Naive thymus-derived CD4-positive, alpha-beta T cell (primary cell): ENCODE measurements around the gene HOMER2. TPM values are rescaled to one million over a fixed set of nuclear protein-coding genes. Genes with fewer than 3 reads are reported as not detected.

Source experiments
- ATAC-seq: fragments of 150-1000 bp; cut with Tn5 transposase; 2 replicates; pipeline ENCODE4 v1.10.0; 2021; ENCODE audit warnings: mild to moderate bottlenecking, moderate library complexity
- CTCF ChIA-PET: fragments of 350-600 bp; sonication (Branson Sonifier 250); formaldehyde crosslinking; loops from one replicate; lab custom pipeline; 2021; ENCODE audit warnings: antibody characterized with exemption; lab: Charles Lee
- POLR2A ChIA-PET: fragments of 350-600 bp; sonication (Branson Sonifier 250); formaldehyde crosslinking; loops from one replicate; lab custom pipeline; 2021; ENCODE audit warnings: antibody characterized with exemption, inconsistent platforms; lab: Charles Lee
- DNase-seq, 9 donors: peaks; one replicate each; pipeline versions ENCODE4 v3.0.0 to v3.0.0-alpha.2; 2020 to 2022; ENCODE audit warnings: mixed read lengths in 1 of 9
- H3K27ac ChIP-seq: one replicate; pipeline ENCODE4 v1.7.0; 2013; ENCODE audit warnings: mild to moderate bottlenecking, low read depth, low read length, moderate library complexity
- H3K27me3 ChIP-seq, 2 donors: one replicate each; pipeline ENCODE4 v1.7.0; 2013; ENCODE audit warnings: low read length in 2 of 2, mild to moderate bottlenecking in 2 of 2, moderate library complexity in 2 of 2; ENCODE audit not compliant: control insufficient read depth in 2 of 2, insufficient read depth in 2 of 2
- H3K36me3 ChIP-seq, 3 experiments: 1 replicate in 2 of 3; 2 replicates in 1 of 3; pipeline ENCODE4 v1.7.0; 2013; ENCODE audit warnings: low read length in 3 of 3, mild to moderate bottlenecking in 3 of 3, moderate library complexity in 1 of 3; ENCODE audit not compliant: insufficient read depth in 3 of 3, control insufficient read depth in 2 of 3
- H3K4me1 ChIP-seq, 2 donors: one replicate each; pipeline ENCODE4 v1.7.0; 2013; ENCODE audit warnings: low read length in 2 of 2, mild to moderate bottlenecking in 2 of 2, moderate library complexity in 1 of 2; ENCODE audit not compliant: control insufficient read depth in 2 of 2, insufficient read depth in 2 of 2
- H3K4me3 ChIP-seq: 2 replicates; pipeline ENCODE4 v1.7.0; 2013; ENCODE audit warnings: mild to moderate bottlenecking, low read length
- H3K9me3 ChIP-seq, 3 experiments: 1 replicate in 2 of 3; 2 replicates in 1 of 3; pipeline ENCODE4 v1.7.0; 2013; ENCODE audit warnings: low read length in 3 of 3; ENCODE audit not compliant: control insufficient read depth in 2 of 3
- H3K27ac Mint-ChIP-seq, 9 donors: one replicate each; pipeline ENCODE4 v1.8.0; 2020 to 2022; ENCODE audit warnings: mixed read lengths in 9 of 9, mild to moderate bottlenecking in 8 of 9, moderate library complexity in 5 of 9, inconsistent platforms in 2 of 9
- H3K27me3 Mint-ChIP-seq, 5 donors: one replicate each; pipeline ENCODE4 v1.8.0; 2021 to 2022; ENCODE audit warnings: mixed read lengths in 5 of 5, mild to moderate bottlenecking in 1 of 5
- H3K36me3 Mint-ChIP-seq, 5 donors: one replicate each; pipeline ENCODE4 v1.8.0; 2020 to 2022; ENCODE audit warnings: mixed read lengths in 5 of 5, mild to moderate bottlenecking in 3 of 5, inconsistent platforms in 1 of 5
- H3K4me1 Mint-ChIP-seq, 7 donors: one replicate each; pipeline ENCODE4 v1.8.0; 2020 to 2022; ENCODE audit warnings: mixed read lengths in 7 of 7, mild to moderate bottlenecking in 3 of 7, inconsistent platforms in 1 of 7
- H3K4me3 Mint-ChIP-seq, 10 donors: one replicate each; pipeline ENCODE4 v1.8.0; 2020 to 2022; ENCODE audit warnings: mild to moderate bottlenecking in 10 of 10, mixed read lengths in 10 of 10, moderate library complexity in 6 of 10, inconsistent platforms in 2 of 10
- H3K9me3 Mint-ChIP-seq, 11 donors: one replicate each; pipeline ENCODE4 v1.8.0; 2020 to 2022; ENCODE audit warnings: mixed read lengths in 11 of 11, mild to moderate bottlenecking in 4 of 11, inconsistent platforms in 1 of 11, moderate library complexity in 1 of 11
- intact Hi-C, 2 donors: fragments of 100-400 bp; cut with micrococcal nuclease; formaldehyde crosslinking; loops; one replicate each; pipeline ENCODE4 v1.15.1; 2023
- polyA plus RNA-seq, 2 donors: library from polyadenylated mRNA; unstranded; fragments of 300-500 nt; fragmentation: Illumina TruSeq; gene quantifications; one replicate each; pipeline ENCODE4 v1.2.3, GENCODE V29; 2021
- total RNA-seq, 6 experiments: library from RNA in 5 of 6; stranded (reverse) in 5 of 6; gene quantifications; 1 replicate in 5 of 6; 2 replicates in 1 of 6; pipeline ENCODE4 v1.2.3 and lab custom pipeline; 2021 to 2026

Gene HOMER2
- total and polyA plus RNA-seq, 7 experiments from 2014 or later = 3.8 to 29.1 (median 4.8) TPM

DNA sequence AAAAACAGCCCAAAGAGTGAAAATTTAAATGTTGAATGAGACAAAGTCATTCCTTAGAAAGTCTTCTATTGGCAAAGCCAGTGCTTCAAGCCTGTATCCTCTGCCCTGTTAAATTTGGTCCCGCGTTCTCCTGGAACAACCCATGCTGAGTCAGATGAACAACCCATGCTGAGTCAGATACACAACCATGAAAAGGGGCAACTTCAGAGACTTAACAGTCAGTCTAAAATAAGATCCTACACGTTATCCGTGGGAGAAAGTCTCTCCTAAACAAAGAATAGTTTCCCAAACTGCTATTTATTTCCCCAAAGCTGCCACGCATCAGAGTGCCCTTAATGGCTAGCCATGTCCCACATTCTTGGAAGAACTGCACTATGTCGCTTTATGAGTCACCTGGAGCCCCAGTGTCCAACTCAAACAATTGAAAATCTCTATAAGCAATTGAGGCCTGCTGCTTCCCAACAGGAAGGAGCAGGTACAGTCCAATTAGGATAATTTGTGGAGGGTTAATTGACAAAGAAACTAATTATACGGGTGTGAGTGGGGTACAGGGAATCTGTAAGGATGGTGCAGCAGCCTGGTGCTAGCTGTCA, 77.0 kb downstream of the HOMER2 start:
- peak overlapping the region in 1 of 9 donors; percentile 52 for H3K27ac Mint-ChIP-seq
- Histone ChIP-seq H3K36me3 (no peaks in the 10 kb centered on the region), H3K27me3 (no peaks in the 10 kb centered on the region), H3K27ac (no peak overlapping the region), H3K9me3 (no peaks in the 10 kb centered on the region), H3K4me3 (no peak overlapping the region), H3K4me1 (no peaks in the 10 kb centered on the region)
- ChIA-PET POLR2A (no interaction called here), CTCF (no interaction called here)
- intact Hi-C loops = no loop called here
- no peaks in the 10 kb centered on the region for H3K4me1 Mint-ChIP-seq
- H3K27me3 Mint-ChIP-seq = peaks cover 0 to 16% (median 0%) of the 10 kb centered on the region in 5 donors
- no peak for ATAC-seq
- peaks cover 0 to 19% (median 5%) of the 10 kb centered on the region in 5 donors for H3K36me3 Mint-ChIP-seq
- no peaks in the 10 kb centered on the region for H3K9me3 Mint-ChIP-seq
- H3K4me3 Mint-ChIP-seq = no peak overlapping the region
- no peak for DNase-seq

DNA sequence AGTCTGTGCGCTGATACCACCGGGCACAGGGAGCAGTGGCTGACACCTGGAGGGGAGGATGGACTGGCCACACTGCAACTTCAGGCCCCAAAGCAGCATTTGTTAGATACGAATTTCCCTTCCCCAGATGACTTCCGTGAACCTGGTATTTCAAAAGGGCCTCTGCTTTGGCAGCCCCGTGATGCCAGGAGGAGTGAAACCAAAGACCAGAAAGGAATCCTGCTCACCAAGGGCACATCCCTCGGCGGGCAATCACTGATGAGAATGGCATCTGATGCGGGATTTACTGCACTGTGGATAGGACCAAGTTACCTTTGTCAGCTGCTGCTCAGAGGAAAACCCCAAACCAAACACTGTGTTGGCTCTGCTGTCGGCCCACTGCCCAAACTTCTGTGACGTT, 77.6 kb downstream of the HOMER2 start:
- Histone ChIP-seq H3K27me3 (no peaks in the 10 kb centered on the region), H3K27ac (no peak overlapping the region), H3K4me3 (no peak overlapping the region), H3K9me3 (no peaks in the 10 kb centered on the region), H3K36me3 (no peaks in the 10 kb centered on the region), H3K4me1 (no peaks in the 10 kb centered on the region)
- no peak overlapping the region for H3K27ac Mint-ChIP-seq
- peaks cover 0 to 11% (median 0%) of the 10 kb centered on the region in 5 donors for H3K27me3 Mint-ChIP-seq
- H3K9me3 Mint-ChIP-seq = no peaks in the 10 kb centered on the region
- no peak overlapping the region for H3K4me3 Mint-ChIP-seq
- peaks cover 0 to 19% (median 5%) of the 10 kb centered on the region in 5 donors for H3K36me3 Mint-ChIP-seq
- no peak for ATAC-seq
- no peaks in the 10 kb centered on the region for H3K4me1 Mint-ChIP-seq
- POLR2A ChIA-PET = no interaction called here
- intact Hi-C loops = no loop called here
- CTCF ChIA-PET = no interaction called here
- DNase-seq = no peak

DNA sequence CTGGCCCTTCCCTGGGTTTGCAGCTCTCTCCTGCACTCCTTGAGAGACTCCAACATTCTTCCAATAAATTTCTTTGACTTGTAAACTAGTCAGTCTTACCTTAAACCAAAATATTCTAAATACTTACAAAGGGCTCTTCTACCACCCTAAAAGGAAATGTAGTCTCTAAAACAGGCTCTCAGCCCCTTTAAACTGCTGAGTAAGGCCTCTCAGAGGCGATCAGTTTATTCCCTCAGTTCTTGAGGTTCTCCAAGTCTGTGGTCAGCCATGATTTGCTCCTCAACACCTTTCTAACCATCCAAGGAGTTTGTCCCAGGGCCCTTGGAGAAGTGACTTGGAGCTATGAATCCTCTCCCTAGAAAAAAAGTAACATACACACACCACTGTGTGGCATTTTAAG, 78.3 kb downstream of the HOMER2 start:
- H3K9me3 Mint-ChIP-seq = no peaks in the 10 kb centered on the region
- CTCF ChIA-PET = no interaction called here
- H3K27ac ChIP-seq = no peak overlapping the region
- no peak for ATAC-seq
- peaks cover 0 to 19% (median 5%) of the 10 kb centered on the region in 5 donors for H3K36me3 Mint-ChIP-seq
- no peaks in the 10 kb centered on the region for H3K4me1 Mint-ChIP-seq
- no peak overlapping the region for H3K4me3 ChIP-seq
- H3K9me3 ChIP-seq = no peaks in the 10 kb centered on the region
- H3K4me1 ChIP-seq = no peaks in the 10 kb centered on the region
- no peak for DNase-seq
- H3K27ac Mint-ChIP-seq = no peak overlapping the region
- no peaks in the 10 kb centered on the region for H3K27me3 ChIP-seq
- H3K4me3 Mint-ChIP-seq = no peak overlapping the region
- H3K36me3 ChIP-seq = no peaks in the 10 kb centered on the region
- POLR2A ChIA-PET = no interaction called here
- intact Hi-C loops = no loop called here
- H3K27me3 Mint-ChIP-seq = peaks cover 0 to 11% (median 0%) of the 10 kb centered on the region in 5 donors

DNA sequence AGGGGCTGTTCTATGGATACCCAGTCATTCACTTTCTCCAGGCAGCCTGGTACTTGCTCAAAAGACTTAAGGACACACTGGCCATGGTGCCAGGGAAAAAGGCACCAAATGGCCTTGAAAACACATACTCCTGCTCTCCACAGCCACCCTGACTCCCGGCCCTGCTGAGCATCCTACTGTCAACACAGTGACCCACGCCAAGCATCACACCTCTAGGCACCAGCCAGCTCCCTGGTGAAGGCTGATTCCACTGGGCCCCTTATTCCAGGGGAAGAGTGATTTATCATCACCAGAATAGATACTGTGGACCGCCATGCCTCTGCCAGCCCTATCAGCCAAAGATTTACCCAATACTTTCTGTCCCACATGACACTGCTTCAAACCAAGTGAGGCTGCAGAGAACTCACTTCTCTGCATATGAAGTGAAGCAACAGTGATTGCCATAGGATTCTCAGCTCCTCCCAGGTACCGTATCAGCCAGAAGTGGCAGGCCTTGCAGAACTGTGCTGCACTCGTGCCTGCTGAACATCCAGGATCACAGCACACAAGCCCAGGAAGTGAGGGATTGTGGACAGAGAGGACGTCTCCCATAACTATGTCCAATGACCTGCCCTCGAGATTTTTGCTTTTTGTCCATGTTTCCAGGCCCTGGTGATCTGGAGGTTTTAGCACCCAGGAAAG, 79.4 kb downstream of the HOMER2 start:
- Histone ChIP-seq H3K27ac (no peak overlapping the region), H3K4me1 (no peaks in the 10 kb centered on the region), H3K36me3 (no peaks in the 10 kb centered on the region), H3K9me3 (no peaks in the 10 kb centered on the region), H3K4me3 (no peak overlapping the region), H3K27me3 (no peaks in the 10 kb centered on the region)
- Mint-ChIP-seq H3K27ac (no peak overlapping the region), H3K9me3 (peaks cover 0 to 1% (median 0%) of the 10 kb centered on the region in 11 donors), H3K4me1 (no peaks in the 10 kb centered on the region), H3K36me3 (peaks cover 0 to 19% (median 3%) of the 10 kb centered on the region in 5 donors), H3K4me3 (no peak overlapping the region), H3K27me3 (peaks cover 0 to 16% (median 0%) of the 10 kb centered on the region in 5 donors)
- intact Hi-C loops = no loop called here
- ATAC-seq (no peak), DNase-seq (no peak)
- POLR2A ChIA-PET = no interaction called here
- CTCF ChIA-PET = no interaction called here

DNA sequence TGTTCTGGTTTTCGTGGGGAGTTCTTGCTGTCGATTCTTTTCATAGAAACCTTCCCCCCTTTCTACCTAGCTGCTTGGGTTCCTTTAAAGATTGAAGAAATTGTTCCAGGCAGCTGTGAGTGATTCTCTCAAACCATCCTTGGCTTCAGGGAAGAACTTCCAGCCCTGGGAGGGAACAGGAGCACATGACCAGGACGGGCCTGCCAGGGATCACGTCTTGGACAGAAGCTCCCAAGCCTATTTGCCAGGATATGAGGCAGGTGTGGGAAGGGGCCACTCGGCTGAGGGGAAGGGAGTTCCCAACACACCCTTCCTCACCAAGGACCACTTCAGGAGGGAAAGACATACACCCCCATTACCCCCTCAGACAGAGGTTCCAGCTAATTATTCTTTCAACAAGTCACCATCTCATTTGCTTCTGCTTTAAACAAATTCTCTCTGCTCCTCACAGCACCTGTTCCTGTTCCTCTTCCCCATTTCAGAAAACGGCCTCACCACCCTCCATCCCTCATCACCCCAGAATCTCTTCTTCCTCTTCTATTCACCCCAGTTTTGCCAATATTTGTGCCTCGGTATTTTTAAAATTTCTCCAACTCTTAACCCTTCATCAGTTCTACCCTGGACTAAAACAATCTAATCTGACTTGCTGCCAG, 80.6 kb downstream of the HOMER2 start:
- no peaks in the 10 kb centered on the region for H3K27me3 ChIP-seq
- H3K4me3 ChIP-seq = no peak overlapping the region
- H3K36me3 ChIP-seq = no peaks in the 10 kb centered on the region
- DNase-seq (no peak), ATAC-seq (no peak)
- no peak overlapping the region for H3K27ac ChIP-seq
- Mint-ChIP-seq H3K4me1 (no peaks in the 10 kb centered on the region), H3K36me3 (peaks cover 0 to 19% (median 3%) of the 10 kb centered on the region in 5 donors), H3K27me3 (peaks cover 0 to 21% (median 0%) of the 10 kb centered on the region in 5 donors), H3K9me3 (peaks cover 0 to 1% (median 0%) of the 10 kb centered on the region in 11 donors), H3K27ac (no peak overlapping the region), H3K4me3 (peak overlapping the region in 1 of 10 donors; percentile 8)
- ChIA-PET POLR2A (no interaction called here), CTCF (no interaction called here)
- intact Hi-C loops = no loop called here
- H3K9me3 ChIP-seq = no peaks in the 10 kb centered on the region
- no peaks in the 10 kb centered on the region for H3K4me1 ChIP-seq

DNA sequence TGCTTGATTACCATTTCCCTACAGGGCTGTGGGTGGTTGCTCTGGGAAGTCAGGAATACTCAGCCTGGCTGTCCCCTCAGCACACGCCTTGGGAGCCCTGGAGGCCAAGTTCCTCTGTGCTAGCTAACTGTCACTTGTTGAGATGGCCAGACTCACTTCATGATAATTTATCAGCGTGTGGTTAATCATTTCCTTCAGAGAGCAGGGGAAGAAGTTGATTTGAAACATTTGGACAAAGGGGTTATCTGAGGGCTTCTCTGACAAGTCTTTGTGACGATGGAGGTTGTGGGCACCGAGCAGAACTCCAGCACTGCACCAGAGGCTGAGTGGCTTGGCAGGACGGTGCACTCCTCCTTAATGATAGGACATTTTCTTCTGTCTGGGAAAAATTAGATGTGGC, 81.2 kb downstream of the HOMER2 start:
- H3K9me3 ChIP-seq = no peaks in the 10 kb centered on the region
- no peaks in the 10 kb centered on the region for H3K4me1 ChIP-seq
- no peak overlapping the region for H3K4me3 Mint-ChIP-seq
- H3K27me3 Mint-ChIP-seq = peaks cover 0 to 21% (median 0%) of the 10 kb centered on the region in 5 donors
- peaks cover 0 to 1% (median 0%) of the 10 kb centered on the region in 11 donors for H3K9me3 Mint-ChIP-seq
- ChIA-PET POLR2A (no interaction called here), CTCF (no interaction called here)
- H3K36me3 ChIP-seq = no peaks in the 10 kb centered on the region
- H3K27ac ChIP-seq = no peak overlapping the region
- ATAC-seq (peak; percentile 51), DNase-seq (no peak)
- peaks cover 0 to 19% (median 3%) of the 10 kb centered on the region in 5 donors for H3K36me3 Mint-ChIP-seq
- intact Hi-C loops = no loop called here
- no peak overlapping the region for H3K27ac Mint-ChIP-seq
- H3K4me3 ChIP-seq = no peak overlapping the region
- H3K4me1 Mint-ChIP-seq = no peaks in the 10 kb centered on the region
- H3K27me3 ChIP-seq = no peaks in the 10 kb centered on the region
